ENCODE measurements around the gene BLTP3A. TPM values are rescaled to one million over a fixed set of nuclear protein-coding genes. Genes with fewer than 3 reads are reported as not detected.

BLTP3A gene
- total RNA-seq, 1 experiment from 2014 or later, result 18.7 TPM

- Mint-ChIP-seq H3K9me3 (no peaks in the 10 kb centered on the region), H3K27ac (no peak overlapping the region), H3K4me1 (no peaks in the 10 kb centered on the region), H3K36me3 (no peaks in the 10 kb centered on the region), H3K4me3 (no peak overlapping the region), H3K27me3 (ENCODE audit: low read depth) (no peaks in the 10 kb centered on the region)
- ATAC-seq (no peak), DNase-seq (ENCODE audit: low spot score) (no peak)
- POLR2A ChIA-PET, result interaction anchor here (0.6 kb wide), 1 partner anchor 46 kb away, joined by 3 read pairs; no protein-coding TSS in a partner anchor
- TF ChIP-seq CREM (CRISPR knock-in tag; IDR thresholded peaks at IDR 0.05), result no peak
- TF ChIP-seq, protein P1, sequence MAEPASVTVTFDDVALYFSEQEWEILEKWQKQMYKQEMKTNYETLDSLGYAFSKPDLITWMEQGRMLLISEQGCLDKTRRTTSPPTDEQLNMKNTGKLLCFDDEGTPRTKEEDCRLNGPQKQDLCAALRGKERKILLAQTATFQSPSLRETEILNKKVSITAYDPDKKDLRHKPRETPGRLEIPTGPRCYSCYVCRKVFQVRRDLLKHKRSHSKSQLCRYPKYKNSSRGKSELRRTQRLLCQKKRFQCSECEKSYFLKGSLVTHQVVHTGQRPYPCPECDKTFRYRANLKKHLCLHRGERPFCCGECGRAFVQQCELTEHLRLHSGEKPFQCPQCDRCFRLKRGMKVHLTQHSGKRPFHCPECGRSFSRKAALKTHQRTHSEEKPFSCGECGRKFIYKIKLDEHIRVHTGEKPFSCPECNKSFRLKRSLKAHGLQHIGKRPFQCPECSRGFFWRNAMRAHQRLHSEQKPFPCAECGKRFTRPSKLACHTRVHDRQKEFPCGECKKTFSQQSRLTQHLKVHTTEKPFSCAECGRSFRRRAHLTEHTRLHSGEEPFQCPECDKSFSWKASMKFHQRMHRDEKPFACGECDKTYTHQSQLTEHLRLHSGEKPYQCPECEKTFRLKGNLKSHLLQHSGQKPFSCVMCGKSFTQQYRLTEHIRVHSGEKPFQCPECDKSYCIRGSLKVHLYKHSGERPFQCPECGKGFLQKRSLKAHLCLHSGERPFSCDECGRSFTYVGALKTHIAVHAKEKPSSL (CRISPR knock-in tag; conservative IDR thresholded peaks at IDR 0.05), result no peak
- TF ChIP-seq ZNF396 (CRISPR knock-in tag; IDR thresholded peaks at IDR 0.05; ENCODE audit: borderline replicate concordance), result no peak
- no peak for TF ChIP-seq FOXJ3 (CRISPR knock-in tag; IDR thresholded peaks at IDR 0.05; ENCODE audit: borderline replicate concordance)
- no peak for TF ChIP-seq OVOL2 (CRISPR knock-in tag; IDR thresholded peaks at IDR 0.05; ENCODE audit: borderline replicate concordance)
- no peak for TF ChIP-seq NFE2L1 (CRISPR knock-in tag; IDR thresholded peaks at IDR 0.05)
- TF ChIP-seq RELA (CRISPR knock-in tag; IDR thresholded peaks at IDR 0.05; ENCODE audit: borderline replicate concordance), result no peak
- no peak for TF ChIP-seq SMAD3 (CRISPR knock-in tag; IDR thresholded peaks at IDR 0.05; ENCODE audit: borderline replicate concordance)
- no peak for TF ChIP-seq CDX4 (CRISPR knock-in tag; IDR thresholded peaks at IDR 0.05; ENCODE audit: borderline replicate concordance)
- TF ChIP-seq IRF2 (CRISPR knock-in tag; IDR thresholded peaks at IDR 0.05; ENCODE audit: borderline replicate concordance, low read depth), result no peak
- TF ChIP-seq GTF2I (CRISPR knock-in tag; conservative IDR thresholded peaks at IDR 0.05), result no peak
- TF ChIP-seq ZNF671 (CRISPR knock-in tag; IDR thresholded peaks at IDR 0.05), result no peak
- TF ChIP-seq, protein P2, sequence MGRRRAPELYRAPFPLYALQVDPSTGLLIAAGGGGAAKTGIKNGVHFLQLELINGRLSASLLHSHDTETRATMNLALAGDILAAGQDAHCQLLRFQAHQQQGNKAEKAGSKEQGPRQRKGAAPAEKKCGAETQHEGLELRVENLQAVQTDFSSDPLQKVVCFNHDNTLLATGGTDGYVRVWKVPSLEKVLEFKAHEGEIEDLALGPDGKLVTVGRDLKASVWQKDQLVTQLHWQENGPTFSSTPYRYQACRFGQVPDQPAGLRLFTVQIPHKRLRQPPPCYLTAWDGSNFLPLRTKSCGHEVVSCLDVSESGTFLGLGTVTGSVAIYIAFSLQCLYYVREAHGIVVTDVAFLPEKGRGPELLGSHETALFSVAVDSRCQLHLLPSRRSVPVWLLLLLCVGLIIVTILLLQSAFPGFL (CRISPR knock-in tag; IDR thresholded peaks at IDR 0.05; ENCODE audit: borderline replicate concordance), result no peak
- TF ChIP-seq CBFB (CRISPR knock-in tag; IDR thresholded peaks at IDR 0.05; ENCODE audit: low read depth), result no peak
- no peak for TF ChIP-seq SP1 (CRISPR knock-in tag; conservative IDR thresholded peaks at IDR 0.05)
- no peak for TF ChIP-seq GRHL2 (CRISPR knock-in tag; IDR thresholded peaks at IDR 0.05; ENCODE audit: insufficient replicate concordance, severe bottlenecking)
- TF ChIP-seq, protein P3, sequence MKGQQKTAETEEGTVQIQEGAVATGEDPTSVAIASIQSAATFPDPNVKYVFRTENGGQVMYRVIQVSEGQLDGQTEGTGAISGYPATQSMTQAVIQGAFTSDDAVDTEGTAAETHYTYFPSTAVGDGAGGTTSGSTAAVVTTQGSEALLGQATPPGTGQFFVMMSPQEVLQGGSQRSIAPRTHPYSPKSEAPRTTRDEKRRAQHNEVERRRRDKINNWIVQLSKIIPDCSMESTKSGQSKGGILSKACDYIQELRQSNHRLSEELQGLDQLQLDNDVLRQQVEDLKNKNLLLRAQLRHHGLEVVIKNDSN (CRISPR knock-in tag; IDR thresholded peaks at IDR 0.05), result no peak
- CTCF ChIA-PET, result interaction anchor here (0.6 to 2.6 kb wide), 3 partner anchors 11 to 472 kb away, joined by 3 to 10 read pairs (median 4); partner anchors contain the start of gene SNRPC
Measured at GRCh38 chr6:34745277-34746103, 46.4 kb upstream of the BLTP3A start.

- no peaks in the 10 kb centered on the region for H3K27me3 Mint-ChIP-seq (ENCODE audit: low read depth)
- no peaks in the 10 kb centered on the region for H3K36me3 Mint-ChIP-seq
- TF ChIP-seq JUN (CRISPR knock-in tag; IDR thresholded peaks at IDR 0.05), result no peak
- POLR2A ChIA-PET, result interaction anchor here (0.6 kb wide), 1 partner anchor 45 kb away, joined by 3 read pairs; no protein-coding TSS in a partner anchor
- CTCF ChIA-PET, result interaction anchor here (0.6 to 2.6 kb wide), 3 partner anchors 10 to 145 kb away, joined by 3 to 10 read pairs (median 4); partner anchors contain the start of gene SNRPC
- no peaks in the 10 kb centered on the region for H3K9me3 Mint-ChIP-seq
- DNase-seq (ENCODE audit: low spot score) (no peak), ATAC-seq (no peak)
- H3K4me3 Mint-ChIP-seq, result no peak overlapping the region
- H3K27ac Mint-ChIP-seq, result peak overlapping the region; percentile 33
- no peaks in the 10 kb centered on the region for H3K4me1 Mint-ChIP-seq
Measured at GRCh38 chr6:34746104-34746846, 45.6 kb upstream of the BLTP3A start.

Data from WTC11 (cell line).